HL-60 (cell line): Measurements from ENCODE around the gene BTBD16.

Source experiments
- CTCF ChIP-seq: IDR thresholded peaks from one replicate; pipeline ENCODE4 v1.5.1; 2011; ENCODE audit warnings: low read length, control low read depth, inconsistent platforms; ENCODE audit not compliant: insufficient read depth
- POLR2AphosphoS5 ChIP-seq: IDR thresholded peaks from 2 replicates; pipeline ENCODE4 v1.6.1; 2012; ENCODE audit warnings: low read depth
- SPI1 ChIP-seq: IDR thresholded peaks from 2 replicates; pipeline ENCODE4 v1.6.1; 2012; ENCODE audit warnings: low read depth, mild to moderate bottlenecking, borderline replicate concordance

GRCh38 chr10:122248356-122249302, 22.5 kb upstream of the BTBD16 start:
- TF ChIP-seq SPI1 = no peak
- TF ChIP-seq CTCF = no peak
- TF ChIP-seq POLR2AphosphoS5 = no peak
